Sigmoid colon (tissue), 7 donors: ENCODE results near the gene TET1. TPM values are rescaled to one million over a fixed set of nuclear protein-coding genes. Genes with fewer than 3 reads are reported as not detected.

Experiments used
- DNase-seq: peaks from one replicate; pipeline ENCODE4 v3.0.0-alpha.2; 2019
- H3K27ac ChIP-seq, 4 donors: fragments of 200-600 bp; sonication (generic); one replicate each; pipeline ENCODE4 v1.5.1; 2016 to 2019; ENCODE audit warnings: mild to moderate bottlenecking in 1 of 4
- H3K27me3 ChIP-seq, 3 donors: fragments of 200-600 bp; sonication (generic); one replicate each; pipeline ENCODE4 v1.5.1; 2019; ENCODE audit warnings: mild to moderate bottlenecking in 1 of 3
- H3K36me3 ChIP-seq, 4 donors: fragments of 200-600 bp; sonication (generic); one replicate each; pipeline ENCODE4 v1.5.1; 2016 to 2019
- H3K4me1 ChIP-seq, 4 donors: fragments of 200-600 bp; sonication (generic); one replicate each; pipeline ENCODE4 v1.5.1; 2017 to 2019
- H3K4me3 ChIP-seq, 4 donors: fragments of 200-600 bp; sonication (generic); one replicate each; pipeline ENCODE4 v1.5.1; 2017 to 2019; ENCODE audit warnings: mild to moderate bottlenecking in 2 of 4, moderate library complexity in 1 of 4
- H3K9me3 ChIP-seq, 4 donors: fragments of 200-600 bp in 3 of 4; sonication (generic) in 3 of 4; one replicate each; pipeline versions ENCODE4 v1.5.1 to v1.6.1; 2013 to 2019
- CTCF ChIP-seq, 4 experiments: fragments of 450-650 bp in 3 of 4; fragments of 200-600 bp in 1 of 4; IDR thresholded peaks; one replicate each; pipeline ENCODE4 v1.5.1; 2016 to 2019; ENCODE audit warnings: antibody characterized with exemption in 4 of 4, mild to moderate bottlenecking in 3 of 4, moderate library complexity in 2 of 4
- EP300 ChIP-seq, 4 donors: sonication (generic); formaldehyde crosslinking; IDR thresholded peaks; one replicate each; pipeline ENCODE4 v1.6.1; 2017; ENCODE audit warnings: antibody characterized with exemption in 4 of 4
- POLR2A ChIP-seq, 2 donors: fragments of 450-650 bp; IDR thresholded peaks; one replicate each; pipeline ENCODE4 v1.6.1; 2016; ENCODE audit warnings: antibody characterized with exemption in 2 of 2, mild to moderate bottlenecking in 2 of 2, moderate library complexity in 2 of 2
- POLR2AphosphoS5 ChIP-seq, 4 donors: sonication (generic); formaldehyde crosslinking; IDR thresholded peaks; one replicate each; pipeline ENCODE4 v1.6.1; 2017; ENCODE audit warnings: antibody characterized with exemption in 4 of 4
- WGBS, 2 donors: extraction: QIAGEN DNeasy Blood & Tissue Kit; methylation state at CpG; one replicate each; pipeline ENCODE4 v1.1.7; 2013; 5-methylcytosine and 5-hydroxymethylcytosine counted together
- intact Hi-C: fragments of 100-400 bp; cut with DNase I; formaldehyde crosslinking; loops from one replicate; pipeline ENCODE4 v1.15.1; 2023
- polyA plus RNA-seq, 3 donors: library from polyadenylated mRNA; stranded (reverse); fragments of 200-250 nt; gene quantifications; one replicate each; pipeline ENCODE4 v1.2.3, GENCODE V29; 2013
- total RNA-seq, 4 donors: library from RNA; depleted of rRNA; stranded (reverse); fragments of >200 nt; gene quantifications; one replicate each; pipeline ENCODE4 v1.1.0, GENCODE V29; 2016
- donor health status: healthy with polysubstance abuse.
- donor health status: Bipolar disorder and iron deficiency.
- donor health status: healthy.

The TET1 gene
- total and polyA plus RNA-seq, 7 donors, result under 0.01 to 8.9 (median 6.5) TPM; not detected in 1

DNA sequence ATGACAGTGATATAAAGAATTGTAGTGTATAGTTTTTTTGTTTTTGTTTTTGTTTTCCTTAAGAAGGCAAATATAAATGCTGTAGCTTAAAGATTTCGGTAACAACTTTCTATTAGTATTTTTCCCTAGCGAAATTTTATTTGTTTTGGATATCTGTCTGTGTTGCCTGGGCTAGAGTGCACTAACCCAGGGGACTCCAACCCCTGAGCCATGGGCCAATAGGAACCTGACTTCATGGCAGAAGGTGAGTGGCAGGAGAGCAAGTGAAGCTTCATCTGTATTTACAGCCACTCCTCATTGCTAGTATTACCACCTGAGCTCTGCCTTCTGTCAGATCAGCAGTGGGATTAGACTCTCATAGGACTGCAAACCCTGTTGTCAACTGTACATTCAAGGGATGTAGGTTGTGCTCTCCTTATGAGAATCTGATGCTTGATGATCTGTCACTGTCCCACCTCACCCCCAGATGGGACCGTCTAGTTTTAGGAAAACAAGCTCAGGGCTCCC is 95.5 kb downstream of the TET1 start:
- no peaks in the 10 kb centered on the region for H3K9me3 ChIP-seq
- H3K4me3 ChIP-seq, result no peak overlapping the region
- no peaks in the 10 kb centered on the region for H3K4me1 ChIP-seq
- H3K36me3 ChIP-seq, result peaks cover 0 to 7% (median 0%) of the 10 kb centered on the region in 4 donors
- no peaks in the 10 kb centered on the region for H3K27me3 ChIP-seq
- intact Hi-C loops, result no loop called here
- H3K27ac ChIP-seq, result no peak overlapping the region
- no peak for DNase-seq
- 95 to 97% methylated on average over 3 of the region's 3 CpGs for WGBS, 2 donors
- TF ChIP-seq CTCF (IDR thresholded peaks at IDR 0.05), result no peak
- TF ChIP-seq POLR2A (IDR thresholded peaks at IDR 0.05), result no peak
- no peak for TF ChIP-seq EP300 (IDR thresholded peaks at IDR 0.05)
- TF ChIP-seq POLR2AphosphoS5 (IDR thresholded peaks at IDR 0.05), result no peak

DNA sequence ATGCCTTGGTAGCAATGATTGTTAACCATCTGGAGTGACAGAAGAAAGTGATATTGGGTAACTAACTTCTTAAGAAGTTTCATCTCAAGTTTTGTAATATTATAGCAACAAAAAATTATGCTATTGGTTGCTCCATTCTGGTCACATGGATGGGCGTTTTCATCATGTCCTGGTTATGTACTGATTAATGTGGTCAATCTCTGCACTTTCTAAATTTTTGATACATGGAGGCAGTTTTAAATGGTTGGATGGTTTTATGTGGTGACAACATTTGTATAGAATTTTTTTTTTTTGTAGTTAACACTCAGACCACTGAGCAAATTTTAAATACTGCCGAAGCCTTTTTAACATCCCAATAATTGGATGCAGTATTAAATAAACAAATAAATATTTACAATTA is 105.7 kb downstream of the TET1 start:
- Histone ChIP-seq H3K27ac (no peak overlapping the region), H3K9me3 (no peaks in the 10 kb centered on the region), H3K36me3 (peaks cover 0 to 21% (median 0%) of the 10 kb centered on the region in 4 donors), H3K4me3 (no peak overlapping the region), H3K27me3 (no peaks in the 10 kb centered on the region), H3K4me1 (peaks cover 0 to 5% (median 0%) of the 10 kb centered on the region in 4 donors)
- 87 to 93% methylated on average over 2 of the region's 2 CpGs for WGBS, 2 donors
- TF ChIP-seq POLR2AphosphoS5 (IDR thresholded peaks at IDR 0.05), result no peak
- TF ChIP-seq POLR2A (IDR thresholded peaks at IDR 0.05), result no peak
- TF ChIP-seq EP300 (IDR thresholded peaks at IDR 0.05), result no peak
- TF ChIP-seq CTCF (IDR thresholded peaks at IDR 0.05), result no peak
- intact Hi-C loops, result no loop called here
- no peak for DNase-seq

- WGBS, 2 donors, result 69 to 80% methylated on average over 5 of the region's 5 CpGs
- H3K4me3 ChIP-seq, result no peak overlapping the region
These were observed 106.2 kb downstream of the TET1 start for GRCh38 chr10:68666280-68666760.

DNA sequence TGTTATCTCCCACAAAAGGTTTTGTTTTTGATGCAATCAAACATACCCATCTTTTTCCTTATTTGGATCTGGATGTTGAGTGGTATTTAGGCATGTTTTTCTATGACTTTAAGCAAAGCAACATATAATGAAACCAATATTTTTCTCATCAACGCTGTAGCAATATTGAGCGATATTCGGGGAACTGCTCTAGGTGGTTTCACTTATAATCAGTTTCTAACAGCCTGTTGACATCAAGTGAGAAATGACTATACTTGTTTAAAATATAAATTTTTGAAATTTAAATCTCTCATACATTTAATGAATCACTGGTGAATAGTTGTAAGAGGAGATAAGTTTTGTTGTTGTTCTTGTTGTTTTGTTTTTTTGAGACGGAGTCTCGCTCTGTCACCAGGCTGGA is 108.1 kb downstream of the TET1 start:
- Histone ChIP-seq H3K27me3 (no peaks in the 10 kb centered on the region), H3K9me3 (no peaks in the 10 kb centered on the region), H3K4me3 (no peak overlapping the region), H3K4me1 (peaks cover 0 to 5% (median 0%) of the 10 kb centered on the region in 4 donors), H3K36me3 (peaks cover 0 to 28% (median 0%) of the 10 kb centered on the region in 4 donors), H3K27ac (no peak overlapping the region)
- no peak for DNase-seq
- intact Hi-C loops, result no loop called here
- TF ChIP-seq POLR2AphosphoS5 (IDR thresholded peaks at IDR 0.05) (no peak), EP300 (IDR thresholded peaks at IDR 0.05) (no peak), CTCF (IDR thresholded peaks at IDR 0.05) (no peak), POLR2A (IDR thresholded peaks at IDR 0.05) (no peak)
- 90% methylated on average over 5 of the region's 5 CpGs for whole genome bisulfite sequencing, 2 donors

More at GRCh38 chr10:68666280-68666760, 106.2 kb downstream of the TET1 start:
- DNase-seq, result no peak
- H3K36me3 ChIP-seq, result peaks cover 0 to 21% (median 0%) of the 10 kb centered on the region in 4 donors
- no peak overlapping the region for H3K27ac ChIP-seq
- peaks cover 0 to 5% (median 0%) of the 10 kb centered on the region in 4 donors for H3K4me1 ChIP-seq
- intact Hi-C loops, result no loop called here
- H3K27me3 ChIP-seq, result no peaks in the 10 kb centered on the region
- no peaks in the 10 kb centered on the region for H3K9me3 ChIP-seq
- TF ChIP-seq EP300 (IDR thresholded peaks at IDR 0.05) (no peak), CTCF (IDR thresholded peaks at IDR 0.05) (no peak)

DNA sequence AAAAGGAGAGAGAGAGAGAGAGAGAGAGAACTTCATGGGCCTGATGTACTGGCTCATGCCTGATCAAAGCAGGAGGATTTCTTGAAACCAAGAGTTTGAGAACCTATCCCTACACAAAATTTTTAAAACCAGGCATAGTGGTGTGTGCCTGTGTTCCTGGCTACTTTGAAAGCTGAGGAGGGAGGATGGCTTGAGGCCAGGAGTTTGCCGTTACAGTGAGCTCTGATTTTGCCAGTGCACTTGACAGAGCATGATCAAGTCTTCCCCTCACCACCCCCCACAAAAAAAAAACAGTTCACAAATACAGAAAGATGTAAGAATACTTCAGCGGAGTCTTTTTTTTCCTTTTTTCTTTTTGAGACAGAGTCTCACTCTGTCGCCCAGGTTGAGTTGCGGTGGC is 108.8 kb downstream of the TET1 start:
- Histone ChIP-seq H3K27ac (no peak overlapping the region), H3K36me3 (peaks cover 0 to 34% (median 0%) of the 10 kb centered on the region in 4 donors), H3K27me3 (no peaks in the 10 kb centered on the region), H3K9me3 (no peaks in the 10 kb centered on the region), H3K4me3 (no peak overlapping the region), H3K4me1 (peaks cover 0 to 5% (median 0%) of the 10 kb centered on the region in 4 donors)
- 95 to 96% methylated on average over 4 of the region's 4 CpGs for WGBS, 2 donors
- intact Hi-C loops, result no loop called here
- DNase-seq, result no peak
- TF ChIP-seq POLR2AphosphoS5 (IDR thresholded peaks at IDR 0.05) (no peak), CTCF (IDR thresholded peaks at IDR 0.05) (no peak), EP300 (IDR thresholded peaks at IDR 0.05) (no peak), POLR2A (IDR thresholded peaks at IDR 0.05) (no peak)
